ENCODE results near the gene MACROD2.
"Not testable (repeated sequence)": the region's sequence is repeated elsewhere in the genome, so short reads cannot be mapped to it uniquely, and the experiment has no call there.

The MACROD2 gene

GRCh38 chr20:15512916-15513315 lies 1517.6 kb downstream of the MACROD2 start:
- no peak for DNase-seq

- no peak for DNase-seq
Measured at GRCh38 chr20:15515691-15516090, 1520.4 kb downstream of the MACROD2 start.

GRCh38 chr20:15520930-15521524 lies 1525.7 kb downstream of the MACROD2 start:
- DNase-seq = no peak

GRCh38 chr20:15523400-15523799 lies 1528.1 kb downstream of the MACROD2 start:
- no peak for DNase-seq

- DNase-seq = no peak
Measured at GRCh38 chr20:15528391-15529111, 1533.2 kb downstream of the MACROD2 start.

- DNase-seq = no peak
Measured at GRCh38 chr20:15535863-15536262, 1540.5 kb downstream of the MACROD2 start.

GRCh38 chr20:15537200-15537599 lies 1541.9 kb downstream of the MACROD2 start:
- DNase-seq = not testable (repeated sequence)

GRCh38 chr20:15542655-15543054 lies 1547.3 kb downstream of the MACROD2 start:
- no peak for DNase-seq

- no peak for DNase-seq
Measured at GRCh38 chr20:15544742-15545141, 1549.4 kb downstream of the MACROD2 start.

GRCh38 chr20:15546525-15547023 lies 1551.3 kb downstream of the MACROD2 start:
- no peak for DNase-seq

- DNase-seq = no peak
Measured at GRCh38 chr20:15547119-15547518, 1551.8 kb downstream of the MACROD2 start.

GRCh38 chr20:15550116-15550870 lies 1555.0 kb downstream of the MACROD2 start:
- no peak for DNase-seq

- no peak for DNase-seq
Measured at GRCh38 chr20:15555913-15556312, 1560.6 kb downstream of the MACROD2 start.

GRCh38 chr20:15556869-15557268 lies 1561.6 kb downstream of the MACROD2 start:
- no peak for DNase-seq

- DNase-seq = no peak
Measured at GRCh38 chr20:15561070-15561569, 1565.8 kb downstream of the MACROD2 start.

GRCh38 chr20:15561707-15562404 lies 1566.5 kb downstream of the MACROD2 start:
- DNase-seq = no peak

- DNase-seq = no peak
Measured at GRCh38 chr20:15563836-15564235, 1568.5 kb downstream of the MACROD2 start.

GRCh38 chr20:15564981-15565380 lies 1569.7 kb downstream of the MACROD2 start:
- no peak for DNase-seq

- DNase-seq = no peak
Measured at GRCh38 chr20:15565786-15566185, 1570.5 kb downstream of the MACROD2 start.

- no peak for DNase-seq
Measured at GRCh38 chr20:15567219-15567618, 1571.9 kb downstream of the MACROD2 start.

- no peak for DNase-seq
Measured at GRCh38 chr20:15570156-15570555, 1574.8 kb downstream of the MACROD2 start.

GRCh38 chr20:15571056-15571455 lies 1575.7 kb downstream of the MACROD2 start:
- DNase-seq = no peak

- DNase-seq = no peak
Measured at GRCh38 chr20:15575255-15575654, 1579.9 kb downstream of the MACROD2 start.

Data from NCI-H1092 (cell line).